Measurements from ENCODE around the gene SHROOM4.

DNA sequence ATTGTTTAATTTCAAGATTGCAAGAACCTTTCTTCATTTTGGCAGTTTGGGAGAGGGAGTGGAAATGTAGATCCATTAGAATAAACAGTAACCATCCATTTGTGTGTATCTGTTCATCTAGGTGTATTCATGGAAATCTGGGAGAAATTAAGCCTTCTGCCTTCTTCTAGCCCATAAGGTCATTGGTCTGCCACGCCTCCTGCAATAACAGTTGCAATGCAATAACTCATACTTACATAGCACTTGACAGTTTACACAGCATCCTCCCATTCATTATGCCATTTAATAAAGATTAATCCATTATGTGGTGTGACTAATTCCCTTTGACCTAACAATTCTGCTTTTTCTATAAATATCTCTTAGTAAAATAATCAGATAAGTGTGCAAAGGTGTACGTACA lies 42.6 kb downstream of the SHROOM4 start:
- TF ChIP-seq DNMT3B (CRISPR knock-in tag; conservative IDR thresholded peaks at IDR 0.05) (no peak), RORA (CRISPR knock-in tag; IDR thresholded peaks at IDR 0.05) (no peak), ZNF121 (CRISPR knock-in tag; IDR thresholded peaks at IDR 0.05) (no peak), ZNF335 (CRISPR knock-in tag; IDR thresholded peaks at IDR 0.05) (no peak), JUND (CRISPR knock-in tag; IDR thresholded peaks at IDR 0.05) (no peak), ZNF747 (CRISPR knock-in tag; IDR thresholded peaks at IDR 0.05; ENCODE audit: borderline replicate concordance) (no peak), ZSCAN20 (CRISPR knock-in tag; IDR thresholded peaks at IDR 0.05; ENCODE audit: borderline replicate concordance) (no peak), SRF (IDR thresholded peaks at IDR 0.05; ENCODE audit: low read depth, low read length) (no peak), CHD4 (IDR thresholded peaks at IDR 0.05; ENCODE audit: borderline replicate concordance, low read length) (no peak), ZBTB20 (CRISPR knock-in tag; IDR thresholded peaks at IDR 0.05; ENCODE audit: borderline replicate concordance, low read depth) (no peak), BRCA1 (CRISPR knock-in tag; IDR thresholded peaks at IDR 0.05) (no peak)
- TF ChIP-seq, protein P1, sequence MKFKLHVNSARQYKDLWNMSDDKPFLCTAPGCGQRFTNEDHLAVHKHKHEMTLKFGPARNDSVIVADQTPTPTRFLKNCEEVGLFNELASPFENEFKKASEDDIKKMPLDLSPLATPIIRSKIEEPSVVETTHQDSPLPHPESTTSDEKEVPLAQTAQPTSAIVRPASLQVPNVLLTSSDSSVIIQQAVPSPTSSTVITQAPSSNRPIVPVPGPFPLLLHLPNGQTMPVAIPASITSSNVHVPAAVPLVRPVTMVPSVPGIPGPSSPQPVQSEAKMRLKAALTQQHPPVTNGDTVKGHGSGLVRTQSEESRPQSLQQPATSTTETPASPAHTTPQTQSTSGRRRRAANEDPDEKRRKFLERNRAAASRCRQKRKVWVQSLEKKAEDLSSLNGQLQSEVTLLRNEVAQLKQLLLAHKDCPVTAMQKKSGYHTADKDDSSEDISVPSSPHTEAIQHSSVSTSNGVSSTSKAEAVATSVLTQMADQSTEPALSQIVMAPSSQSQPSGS (CRISPR knock-in tag; IDR thresholded peaks at IDR 0.05), result no peak
- TF ChIP-seq, protein P2, sequence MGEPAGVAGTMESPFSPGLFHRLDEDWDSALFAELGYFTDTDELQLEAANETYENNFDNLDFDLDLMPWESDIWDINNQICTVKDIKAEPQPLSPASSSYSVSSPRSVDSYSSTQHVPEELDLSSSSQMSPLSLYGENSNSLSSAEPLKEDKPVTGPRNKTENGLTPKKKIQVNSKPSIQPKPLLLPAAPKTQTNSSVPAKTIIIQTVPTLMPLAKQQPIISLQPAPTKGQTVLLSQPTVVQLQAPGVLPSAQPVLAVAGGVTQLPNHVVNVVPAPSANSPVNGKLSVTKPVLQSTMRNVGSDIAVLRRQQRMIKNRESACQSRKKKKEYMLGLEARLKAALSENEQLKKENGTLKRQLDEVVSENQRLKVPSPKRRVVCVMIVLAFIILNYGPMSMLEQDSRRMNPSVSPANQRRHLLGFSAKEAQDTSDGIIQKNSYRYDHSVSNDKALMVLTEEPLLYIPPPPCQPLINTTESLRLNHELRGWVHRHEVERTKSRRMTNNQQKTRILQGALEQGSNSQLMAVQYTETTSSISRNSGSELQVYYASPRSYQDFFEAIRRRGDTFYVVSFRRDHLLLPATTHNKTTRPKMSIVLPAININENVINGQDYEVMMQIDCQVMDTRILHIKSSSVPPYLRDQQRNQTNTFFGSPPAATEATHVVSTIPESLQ (CRISPR knock-in tag; conservative IDR thresholded peaks at IDR 0.05), result no peak

Data from HepG2 (cell line).